Thyroid gland (tissue), 4 donors: ENCODE results near the gene LSAMP.

Experiments
- CTCF ChIP-seq, 6 experiments: fragments of 200-600 bp in 3 of 6; fragments of 450-650 bp in 3 of 6; sonication (generic) in 3 of 6; IDR thresholded peaks; one replicate each; pipeline ENCODE4 v1.5.1; 2016 to 2019; ENCODE audit warnings: antibody characterized with exemption in 6 of 6, mild to moderate bottlenecking in 2 of 6, inconsistent platforms in 1 of 6, moderate library complexity in 1 of 6
- POLR2A ChIP-seq, 2 donors: fragments of 450-650 bp; IDR thresholded peaks; one replicate each; pipeline ENCODE4 v1.6.1; 2017; ENCODE audit warnings: antibody characterized with exemption in 2 of 2, mild to moderate bottlenecking in 2 of 2, moderate library complexity in 1 of 2

GRCh38 chr3:116000311-116000710 is 445.0 kb downstream of the LSAMP start:
- TF ChIP-seq CTCF (IDR thresholded peaks at IDR 0.05) (no peak), POLR2A (IDR thresholded peaks at IDR 0.05) (no peak)
